Stimulated activated CD4-positive, alpha-beta T cell treated with anti-CD3 and anti-CD28 coated beads, Interleukin-12 subunit alpha, Interleukin-12 subunit beta, amount 100 ng/mL, for 24 hours (primary cell): Measurements from ENCODE around the gene SPCS1.
A peak's percentile ranks its signal among the peaks of the same experiment; 100 is the strongest.
"Not testable (repeated sequence)": the region's sequence is repeated elsewhere in the genome, so short reads cannot be mapped to it uniquely, and the experiment has no call there.

Source experiments
- DNase-seq, 2 experiments: peaks; one replicate each; pipeline ENCODE4 v3.0.0-alpha.2; 2020; ENCODE audit warnings: low read depth in 2 of 2

Gene SPCS1

GRCh38 chr3:52694528-52695189 lies 11.2 kb upstream of the SPCS1 start:
- no peak for DNase-seq

GRCh38 chr3:52695798-52696671 lies 9.9 kb upstream of the SPCS1 start:
- DNase-seq = no peak

GRCh38 chr3:52696830-52697631 lies 8.9 kb upstream of the SPCS1 start:
- DNase-seq = no peak

GRCh38 chr3:52697632-52697965 lies 8.3 kb upstream of the SPCS1 start:
- no peak for DNase-seq

- no peak for DNase-seq
Measured at GRCh38 chr3:52703341-52703740, 2.6 kb upstream of the SPCS1 start.

GRCh38 chr3:52704611-52705437 lies 1.1 kb upstream of the SPCS1 start:
- DNase-seq = peak in 1 of 2 experiments; percentile 16

GRCh38 chr3:52705438-52705687 lies 543 bp upstream of the SPCS1 start:
- DNase-seq = no peak

GRCh38 chr3:52707585-52707984 lies 1.7 kb downstream of the SPCS1 start:
- no peak for DNase-seq

GRCh38 chr3:52710512-52710911 lies 4.6 kb downstream of the SPCS1 start:
- no peak for DNase-seq

- no peak for DNase-seq
Measured at GRCh38 chr3:52712291-52713212, 6.6 kb downstream of the SPCS1 start.

GRCh38 chr3:52714335-52715302 lies 8.7 kb downstream of the SPCS1 start:
- no peak for DNase-seq

GRCh38 chr3:52715714-52716305 lies 9.9 kb downstream of the SPCS1 start:
- DNase-seq = no peak

- no peak for DNase-seq
Measured at GRCh38 chr3:52719618-52720017, 13.7 kb downstream of the SPCS1 start.

- DNase-seq = no peak
Measured at GRCh38 chr3:52721002-52721729, 15.3 kb downstream of the SPCS1 start.

- no peak for DNase-seq
Measured at GRCh38 chr3:52721730-52722008, 15.8 kb downstream of the SPCS1 start.

GRCh38 chr3:52722491-52722890 lies 16.6 kb downstream of the SPCS1 start:
- no peak for DNase-seq

GRCh38 chr3:52723935-52724334 lies 18.0 kb downstream of the SPCS1 start:
- no peak for DNase-seq

- no peak for DNase-seq
Measured at GRCh38 chr3:52724511-52724910, 18.6 kb downstream of the SPCS1 start.

- DNase-seq = not testable (repeated sequence)
Measured at GRCh38 chr3:52728753-52729152, 22.8 kb downstream of the SPCS1 start.
